WERI-Rb-1 (cell line): ENCODE measurements around the gene TRAF7.
"Not testable (repeated sequence)": the region's sequence is repeated elsewhere in the genome, so short reads cannot be mapped to it uniquely, and the experiment has no call there.

ENCODE experiments used
- DNase-seq: peaks from one replicate; pipeline ENCODE4 v3.0.0-alpha.2; 2020
- H3K27ac ChIP-seq: fragments of 250-450 bp; sonication (Bioruptor Pico); 2 replicates; pipeline ENCODE4 v1.5.1; 2020; ENCODE audit warnings: mild to moderate bottlenecking, moderate library complexity
- H3K27me3 ChIP-seq: fragments of 250-450 bp; sonication (Bioruptor Pico); 2 replicates; pipeline ENCODE4 v1.5.1; 2021; ENCODE audit warnings: mild to moderate bottlenecking, low read depth, moderate library complexity; ENCODE audit not compliant: insufficient read depth, severe bottlenecking
- H3K36me3 ChIP-seq: fragments of 250-450 bp; sonication (Bioruptor Pico); 2 replicates; pipeline ENCODE4 v1.5.1; 2020; ENCODE audit warnings: mild to moderate bottlenecking, moderate library complexity
- H3K4me3 ChIP-seq: 2 replicates; pipeline ENCODE4 v1.5.1; 2011; ENCODE audit warnings: low read depth, mild to moderate bottlenecking, control low read depth, low read length
- H3K9me3 ChIP-seq: fragments of 250-450 bp; sonication (Bioruptor Pico); 2 replicates; pipeline ENCODE4 v1.5.1; 2021; ENCODE audit warnings: mild to moderate bottlenecking, moderate library complexity; ENCODE audit not compliant: severe bottlenecking
- CTCF ChIP-seq: IDR thresholded peaks from 2 replicates; pipeline ENCODE4 v1.5.1; 2011; ENCODE audit warnings: low read depth, mild to moderate bottlenecking, control low read depth, inconsistent platforms, low read length

The TRAF7 gene

GRCh38 chr16:2114885-2115590 lies 40.5 kb upstream of the TRAF7 start:
- not testable (repeated sequence) for DNase-seq, H3K36me3 ChIP-seq, H3K9me3 ChIP-seq, H3K27me3 ChIP-seq, H3K4me3 ChIP-seq, H3K27ac ChIP-seq

- Histone ChIP-seq H3K27me3 (no peaks in the 10 kb centered on the region), H3K27ac (no peak overlapping the region), H3K9me3 (no peaks in the 10 kb centered on the region), H3K4me3 (no peak overlapping the region), H3K36me3 (peaks cover 3% of the 10 kb centered on the region; the same call in 1 of the 2 replicates)
- DNase-seq = no peak
- TF ChIP-seq CTCF = no peak
Measured at GRCh38 chr16:2115591-2115973, 40.0 kb upstream of the TRAF7 start.

GRCh38 chr16:2116428-2116827 lies 39.2 kb upstream of the TRAF7 start:
- not testable (repeated sequence) for H3K36me3 ChIP-seq, H3K27me3 ChIP-seq, H3K4me3 ChIP-seq, DNase-seq, H3K27ac ChIP-seq, H3K9me3 ChIP-seq

DNA sequence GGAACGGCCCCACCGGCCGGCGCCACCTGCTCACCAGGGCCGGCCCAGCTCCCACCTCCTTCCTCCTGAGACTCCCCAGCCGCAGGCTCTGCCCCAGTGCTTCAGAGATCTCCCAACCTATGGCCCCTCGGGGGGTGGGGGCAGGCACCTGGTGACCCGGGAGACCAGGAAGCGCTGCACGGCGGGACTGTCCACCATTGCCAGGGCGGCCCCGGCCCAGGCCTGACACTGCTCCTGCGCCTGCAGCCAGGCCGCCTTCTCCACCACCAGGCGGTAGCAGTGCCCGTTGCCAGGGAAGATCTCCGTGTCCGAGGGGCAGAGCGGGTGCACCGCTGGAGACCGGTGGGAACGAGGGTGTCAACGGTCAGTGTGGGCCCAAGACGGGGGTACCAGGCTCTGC lies 38.2 kb upstream of the TRAF7 start:
- H3K27ac ChIP-seq, DNase-seq, H3K27me3 ChIP-seq, H3K9me3 ChIP-seq, H3K4me3 ChIP-seq, H3K36me3 ChIP-seq: not testable (repeated sequence)

- not testable (repeated sequence) for DNase-seq, H3K36me3 ChIP-seq, H3K4me3 ChIP-seq, H3K9me3 ChIP-seq, H3K27me3 ChIP-seq, H3K27ac ChIP-seq
Measured at GRCh38 chr16:2117960-2118722, 37.4 kb upstream of the TRAF7 start.

DNA sequence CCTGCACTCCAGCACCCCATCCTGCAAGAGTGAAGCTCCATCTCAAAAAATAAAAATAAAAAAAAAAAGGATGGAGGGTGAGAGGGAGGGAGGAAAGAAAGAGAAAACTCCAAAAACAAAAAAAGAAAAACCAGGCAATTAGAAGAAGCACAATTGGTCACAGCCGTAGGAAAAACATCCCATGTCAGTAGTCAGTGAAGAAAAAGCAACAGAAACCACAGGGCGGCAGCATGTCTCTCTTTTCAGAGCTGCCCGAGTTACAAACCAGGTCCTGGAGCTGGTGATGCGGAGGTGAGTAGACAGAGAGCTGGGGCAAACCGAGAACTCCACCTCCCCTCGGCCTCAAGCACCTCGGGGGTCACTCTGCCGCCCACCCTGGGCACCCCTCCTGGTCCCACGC lies 34.3 kb upstream of the TRAF7 start:
- H3K27me3 ChIP-seq, H3K27ac ChIP-seq, H3K36me3 ChIP-seq, DNase-seq, H3K9me3 ChIP-seq, H3K4me3 ChIP-seq: not testable (repeated sequence)

DNA sequence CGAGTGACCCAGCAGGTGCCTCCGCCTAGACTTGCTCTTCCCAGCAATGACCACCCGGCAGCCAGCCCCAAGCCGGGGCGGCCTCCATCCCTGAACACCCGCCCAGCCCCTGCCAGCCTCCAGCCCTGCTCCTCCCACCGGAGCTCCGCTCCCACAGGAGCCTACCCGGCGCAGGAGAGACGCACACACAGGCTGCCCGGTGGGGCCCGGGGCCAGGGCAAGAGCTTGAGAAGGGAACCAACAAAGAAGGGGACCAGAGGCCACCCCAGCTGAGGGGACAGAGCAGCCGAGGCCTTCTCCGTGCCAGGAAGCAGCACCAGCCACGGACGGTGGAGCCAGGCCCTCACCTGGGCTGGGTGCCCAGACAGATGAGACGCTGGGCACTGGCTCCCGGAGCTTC lies 33.7 kb upstream of the TRAF7 start:
- no peak for TF ChIP-seq CTCF
- H3K36me3 ChIP-seq = no peaks in the 10 kb centered on the region; the same call in 1 of the 2 replicates
- H3K27me3 ChIP-seq = no peaks in the 10 kb centered on the region
- no peaks in the 10 kb centered on the region for H3K9me3 ChIP-seq
- no peak for DNase-seq
- H3K27ac ChIP-seq = no peak overlapping the region
- H3K4me3 ChIP-seq = no peak overlapping the region

DNA sequence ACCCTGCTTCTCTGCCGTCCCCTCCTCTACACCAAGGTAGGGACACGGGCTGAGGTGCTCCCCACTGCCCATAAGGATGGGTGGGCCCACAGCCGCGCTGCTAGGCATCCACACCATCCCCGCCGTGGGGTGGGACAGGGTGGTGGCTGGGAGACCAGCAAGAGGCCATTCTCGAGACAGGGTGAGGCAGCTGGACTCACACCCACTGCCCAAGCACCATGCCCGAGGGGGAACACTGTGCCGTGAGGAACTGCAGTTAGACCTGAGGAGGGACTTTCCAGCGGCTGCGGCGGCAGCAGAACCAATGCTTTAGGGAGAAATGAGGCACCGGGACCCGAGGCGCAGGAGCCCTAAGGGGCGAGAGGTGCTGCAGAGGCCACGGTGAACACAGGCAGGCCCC lies 33.2 kb upstream of the TRAF7 start:
- Histone ChIP-seq H3K4me3 (no peak overlapping the region), H3K27me3 (no peaks in the 10 kb centered on the region), H3K36me3 (no peaks in the 10 kb centered on the region; the same call in 1 of the 2 replicates), H3K27ac (no peak overlapping the region), H3K9me3 (no peaks in the 10 kb centered on the region)
- no peak for DNase-seq
- TF ChIP-seq CTCF = no peak

- H3K4me3 ChIP-seq, H3K27ac ChIP-seq, H3K9me3 ChIP-seq, H3K36me3 ChIP-seq, H3K27me3 ChIP-seq, DNase-seq: not testable (repeated sequence)
Measured at GRCh38 chr16:2122934-2123683, 32.5 kb upstream of the TRAF7 start.

DNA sequence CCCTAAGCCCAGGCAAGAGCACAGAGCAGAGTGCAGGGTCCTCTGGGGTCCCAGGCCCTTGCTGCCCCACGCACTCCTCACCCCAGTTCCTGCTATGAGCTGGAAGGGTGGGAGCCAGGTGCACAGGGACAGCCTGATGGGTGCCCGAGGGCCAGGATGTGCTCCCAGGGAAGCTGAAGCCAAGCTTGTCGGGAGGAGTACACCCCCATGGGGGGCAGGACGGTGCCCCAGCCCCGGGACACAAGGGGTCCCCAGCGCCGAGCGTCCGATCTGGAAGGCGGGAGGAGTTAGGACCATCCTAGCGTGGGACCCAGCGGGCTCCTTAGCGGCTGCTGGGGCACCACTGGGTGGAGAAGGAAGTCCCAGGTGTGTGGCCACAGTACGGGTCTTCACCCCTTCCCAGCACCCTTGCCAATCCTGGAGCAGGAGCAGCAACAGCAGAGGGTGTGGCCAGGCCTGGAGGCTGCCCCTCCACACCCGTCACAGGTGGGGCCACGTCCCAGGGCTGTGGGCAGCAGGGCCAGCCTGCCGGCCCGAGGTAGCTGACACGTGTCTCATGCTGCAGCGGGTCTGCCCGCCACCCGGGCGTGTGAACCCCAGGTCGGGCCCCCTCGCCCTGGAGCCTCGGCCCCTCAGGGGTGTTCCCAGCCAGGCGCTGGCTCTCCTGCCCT lies 31.7 kb upstream of the TRAF7 start:
- peak overlapping the region; percentile 89 for H3K27ac ChIP-seq
- not testable (repeated sequence) for H3K36me3 ChIP-seq, H3K9me3 ChIP-seq, H3K4me3 ChIP-seq, H3K27me3 ChIP-seq, DNase-seq

DNA sequence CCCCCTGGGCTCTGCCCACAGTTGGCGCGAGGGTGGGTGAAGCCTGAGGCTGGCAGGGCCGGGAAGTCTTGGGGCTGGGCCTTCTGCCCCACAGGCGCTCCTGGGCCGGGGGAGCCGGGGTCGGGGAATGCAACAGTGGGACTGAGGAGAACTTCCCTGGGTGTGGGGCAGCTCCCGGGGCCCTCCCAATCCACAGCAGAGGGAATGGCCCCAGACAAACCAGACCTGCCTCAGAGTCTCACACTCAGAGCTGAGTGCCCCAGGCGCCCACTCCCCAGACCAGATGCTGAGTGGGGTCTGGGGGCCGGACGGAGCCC lies 31.2 kb upstream of the TRAF7 start:
- H3K9me3 ChIP-seq, DNase-seq, H3K36me3 ChIP-seq, H3K27me3 ChIP-seq: not testable (repeated sequence)
- Histone ChIP-seq H3K4me3 (peak overlapping the region; percentile 37), H3K27ac (peak overlapping the region; percentile 89)
